Activated CD4-positive, CD25-positive, alpha-beta regulatory T cell treated with anti-CD3 and anti-CD28 coated beads, Interleukin-2, amount 50 U/mL, for 24 hours (primary cell): ENCODE measurements around the gene SNX13.
A peak's percentile ranks its signal among the peaks of the same experiment; 100 is the strongest.

Experiments
- ATAC-seq, 2 donors: fragments of 150-1000 bp; cut with Tn5 transposase; one replicate each; pipeline ENCODE4 v1.10.0; 2021; ENCODE audit warnings: mild to moderate bottlenecking in 1 of 2, moderate library complexity in 1 of 2

The SNX13 gene, protein sequence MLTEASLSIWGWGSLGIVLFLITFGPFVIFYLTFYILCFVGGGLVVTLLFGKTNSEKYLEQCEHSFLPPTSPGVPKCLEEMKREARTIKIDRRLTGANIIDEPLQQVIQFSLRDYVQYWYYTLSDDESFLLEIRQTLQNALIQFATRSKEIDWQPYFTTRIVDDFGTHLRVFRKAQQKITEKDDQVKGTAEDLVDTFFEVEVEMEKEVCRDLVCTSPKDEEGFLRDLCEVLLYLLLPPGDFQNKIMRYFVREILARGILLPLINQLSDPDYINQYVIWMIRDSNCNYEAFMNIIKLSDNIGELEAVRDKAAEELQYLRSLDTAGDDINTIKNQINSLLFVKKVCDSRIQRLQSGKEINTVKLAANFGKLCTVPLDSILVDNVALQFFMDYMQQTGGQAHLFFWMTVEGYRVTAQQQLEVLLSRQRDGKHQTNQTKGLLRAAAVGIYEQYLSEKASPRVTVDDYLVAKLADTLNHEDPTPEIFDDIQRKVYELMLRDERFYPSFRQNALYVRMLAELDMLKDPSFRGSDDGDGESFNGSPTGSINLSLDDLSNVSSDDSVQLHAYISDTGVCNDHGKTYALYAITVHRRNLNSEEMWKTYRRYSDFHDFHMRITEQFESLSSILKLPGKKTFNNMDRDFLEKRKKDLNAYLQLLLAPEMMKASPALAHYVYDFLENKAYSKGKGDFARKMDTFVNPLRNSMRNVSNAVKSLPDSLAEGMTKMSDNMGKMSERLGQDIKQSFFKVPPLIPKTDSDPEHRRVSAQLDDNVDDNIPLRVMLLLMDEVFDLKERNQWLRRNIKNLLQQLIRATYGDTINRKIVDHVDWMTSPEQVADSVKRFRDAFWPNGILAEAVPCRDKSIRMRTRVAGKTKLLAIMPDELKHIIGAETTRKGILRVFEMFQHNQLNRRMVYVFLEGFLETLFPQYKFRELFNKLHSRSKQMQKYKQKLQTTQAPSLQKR

DNA sequence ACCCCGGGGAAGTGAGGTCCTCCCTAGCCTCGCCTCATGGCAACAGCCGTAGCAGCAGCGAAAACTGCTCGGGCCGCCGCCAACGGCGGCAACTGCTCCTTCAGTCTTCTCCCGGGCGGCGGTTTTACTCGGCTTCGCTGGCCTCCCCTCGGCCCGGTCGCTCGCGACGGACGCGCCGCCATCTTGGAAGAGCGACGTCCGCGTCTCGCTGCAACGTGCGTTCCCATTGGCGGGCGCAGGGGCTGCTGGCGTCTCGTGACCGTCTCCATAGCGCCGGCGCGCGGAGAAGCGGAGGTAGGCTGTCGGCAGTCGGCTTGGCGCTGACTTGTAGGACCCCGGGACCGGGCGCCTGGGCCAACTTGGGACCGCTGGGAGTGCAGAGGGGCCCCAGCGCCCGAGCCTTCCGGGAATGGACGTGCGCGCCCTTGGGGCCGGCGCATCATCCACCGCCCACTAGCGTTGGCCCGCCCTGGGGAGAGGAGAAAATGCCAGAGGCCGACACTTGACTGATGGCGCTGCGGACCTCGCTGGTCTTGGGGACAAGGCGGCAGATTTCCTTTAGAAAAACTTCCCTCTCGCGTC lies at the start of gene SNX13:
TSS of gene SNX13 (minus strand) at position 193 of the 582 bp plus-strand sequence. CDS start 199 bp downstream, outside the sequence.
- ATAC-seq: peak; percentile 94 to 95

- ATAC-seq: no peak
Measured at GRCh38 chr7:17989546-17989945, 49.3 kb upstream of the SNX13 start.

GRCh38 chr7:17988858-17989257 lies 48.6 kb upstream of the SNX13 start:
- no peak for ATAC-seq

DNA sequence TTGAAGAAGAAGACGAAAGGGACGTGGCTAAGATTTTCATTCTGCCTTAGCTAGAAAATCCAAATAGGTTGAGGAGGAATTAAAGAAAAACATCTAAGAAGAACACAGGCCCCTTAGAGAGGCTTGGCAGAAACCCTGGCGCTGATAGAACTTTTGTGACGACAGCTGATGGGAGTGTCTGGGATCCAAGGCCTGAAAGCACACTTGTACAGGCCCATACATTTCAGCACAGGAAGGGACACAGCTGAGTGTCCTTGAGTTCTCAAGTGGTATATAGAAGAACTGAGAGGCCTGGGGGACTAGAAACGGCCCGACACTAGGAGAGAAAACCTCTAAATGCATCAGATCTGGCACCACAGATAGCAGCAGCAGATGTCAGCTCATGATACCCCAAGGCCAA lies 47.8 kb upstream of the SNX13 start:
- no peak for ATAC-seq

DNA sequence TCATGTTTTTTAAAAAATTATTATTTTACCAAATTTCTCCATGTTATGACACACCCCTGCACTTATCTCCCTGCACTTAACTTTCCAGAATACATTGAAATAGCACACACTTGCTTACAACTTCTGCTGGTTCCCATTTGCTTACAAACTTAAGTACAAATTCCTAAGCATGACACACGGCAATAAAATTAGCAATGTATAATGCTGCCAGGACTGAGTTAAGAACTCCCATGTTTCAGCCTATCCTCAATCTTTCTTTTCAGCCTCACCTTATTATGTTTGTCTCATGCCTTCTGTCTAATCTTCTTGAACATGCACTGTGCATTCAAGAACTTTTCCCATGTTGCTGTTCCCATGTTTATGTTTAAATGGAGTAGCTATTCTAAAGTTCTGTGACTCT lies 46.6 kb upstream of the SNX13 start:
- no peak for ATAC-seq

DNA sequence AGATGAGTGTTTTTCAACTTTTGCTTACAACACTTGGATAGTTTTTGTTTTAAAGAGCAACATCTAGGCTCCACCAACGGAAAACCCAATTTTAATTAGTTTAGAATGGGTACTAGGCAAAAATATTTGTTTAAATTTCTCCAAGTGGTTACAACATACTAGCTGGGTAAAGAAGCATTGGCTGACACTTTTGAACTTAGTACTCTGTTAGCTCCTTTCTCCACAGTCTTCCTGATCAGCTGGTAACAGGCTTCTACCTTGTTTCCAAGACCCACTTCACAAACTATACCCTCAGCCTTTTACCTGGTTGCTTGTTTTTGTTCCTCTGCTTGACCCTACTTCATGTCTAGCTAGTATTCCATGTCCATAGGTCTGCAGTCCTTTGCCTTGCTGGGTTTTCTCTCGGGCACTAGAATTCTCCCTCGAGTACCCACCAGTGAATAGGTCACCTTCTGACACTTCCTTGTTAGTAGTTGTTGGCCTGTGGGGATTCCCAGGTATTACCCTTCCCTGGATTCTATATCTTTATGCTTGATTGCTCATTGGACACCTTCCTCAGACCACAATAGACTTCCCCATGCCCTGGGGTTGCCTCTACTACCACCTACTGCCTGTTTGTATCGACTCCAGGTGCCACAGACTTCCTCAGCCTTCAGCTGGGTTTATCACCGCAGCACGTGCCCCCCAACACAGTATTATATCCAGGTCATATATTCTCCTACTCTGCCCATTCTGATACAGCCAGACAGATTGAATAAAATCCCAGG lies 45.4 kb upstream of the SNX13 start:
- ATAC-seq: no peak

GRCh38 chr7:17984288-17984687 lies 44.0 kb upstream of the SNX13 start:
- ATAC-seq: no peak

- ATAC-seq: no peak
Measured at GRCh38 chr7:17983221-17984062, 43.1 kb upstream of the SNX13 start.

- ATAC-seq: no peak
Measured at GRCh38 chr7:17976952-17977351, 36.7 kb upstream of the SNX13 start.

DNA sequence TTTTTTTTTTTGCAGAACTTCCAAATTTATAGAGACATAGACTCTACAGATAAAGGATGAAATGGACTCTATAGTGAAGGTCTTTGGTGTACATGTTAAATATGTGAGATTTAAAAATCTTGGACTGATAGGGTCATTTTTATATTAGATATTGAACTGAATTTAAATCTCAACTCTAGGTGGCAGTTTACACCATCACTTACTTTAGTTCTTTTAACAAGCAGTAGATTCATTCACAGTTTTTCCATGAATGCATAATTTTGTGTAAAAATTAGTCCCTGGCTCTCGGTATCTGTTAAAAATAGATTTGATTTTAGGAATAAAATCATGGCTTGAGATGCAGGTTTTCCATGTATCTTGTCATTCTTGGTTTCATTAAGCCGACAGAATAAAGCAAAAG lies 31.1 kb upstream of the SNX13 start:
- no peak for ATAC-seq

DNA sequence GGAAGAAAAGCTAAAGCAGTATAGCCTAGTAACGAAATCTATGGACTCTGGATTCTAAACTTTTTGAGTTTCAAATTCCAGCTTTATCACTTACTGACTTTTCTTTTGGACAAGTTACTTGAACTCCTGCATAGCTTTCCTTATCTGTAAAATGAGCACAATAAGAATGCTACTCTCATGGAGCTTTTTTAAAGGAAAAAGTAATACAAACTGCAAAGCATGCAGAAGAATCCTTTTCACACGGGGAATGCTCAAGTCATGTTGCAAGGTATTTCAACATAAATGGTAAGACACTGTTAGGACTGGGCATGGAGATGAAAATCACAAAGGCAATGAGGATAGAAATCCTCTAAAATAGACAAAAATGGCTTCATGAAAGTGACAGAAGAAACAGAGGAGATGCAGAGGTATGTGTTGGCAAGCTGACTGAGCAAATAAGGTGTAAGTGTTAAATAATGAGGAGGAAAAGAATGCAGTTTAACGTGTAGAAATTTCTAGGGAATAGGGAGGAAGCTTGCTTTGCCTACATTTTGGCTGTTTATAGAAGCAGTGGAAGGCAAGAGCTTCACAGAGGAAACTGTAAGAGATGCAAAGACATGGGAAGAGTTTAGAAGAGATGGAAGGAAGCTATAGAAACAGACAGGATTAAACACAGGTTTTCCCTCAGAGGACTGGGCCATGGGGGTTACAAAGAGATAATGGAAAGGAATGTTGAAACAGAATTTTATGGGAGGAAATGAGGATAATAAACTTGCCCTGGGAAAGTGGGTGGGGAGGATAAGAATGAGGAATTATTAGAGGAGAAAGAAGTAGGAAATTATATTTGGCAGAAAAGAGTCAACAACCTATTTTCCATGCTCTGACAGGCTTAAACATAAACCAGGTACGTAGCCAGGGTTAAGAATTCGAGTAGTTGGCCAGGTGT lies 28.8 kb upstream of the SNX13 start:
- ATAC-seq: no peak

GRCh38 chr7:17966706-17967105 lies 26.4 kb upstream of the SNX13 start:
- ATAC-seq: no peak

DNA sequence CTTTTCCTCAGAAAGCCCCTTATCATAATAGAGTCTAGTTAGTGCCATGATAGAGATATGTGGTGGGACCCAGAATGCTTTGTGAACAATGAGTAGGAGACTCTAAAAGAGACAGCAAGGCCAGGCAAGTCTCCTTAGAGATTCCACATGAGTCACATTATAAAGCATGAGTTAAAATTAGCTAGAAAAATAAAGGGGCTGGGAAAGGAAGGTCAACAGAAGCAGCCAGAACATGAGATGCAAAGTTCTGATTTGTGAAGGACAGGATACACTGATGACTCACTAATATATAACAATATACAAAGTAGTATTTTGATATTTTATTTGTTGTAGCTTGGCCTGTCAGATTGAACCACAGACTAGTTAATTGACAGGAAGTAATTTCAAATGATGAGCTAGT lies 25.3 kb upstream of the SNX13 start:
- no peak for ATAC-seq

GRCh38 chr7:17963281-17963680 lies 23.0 kb upstream of the SNX13 start:
- no peak for ATAC-seq

DNA sequence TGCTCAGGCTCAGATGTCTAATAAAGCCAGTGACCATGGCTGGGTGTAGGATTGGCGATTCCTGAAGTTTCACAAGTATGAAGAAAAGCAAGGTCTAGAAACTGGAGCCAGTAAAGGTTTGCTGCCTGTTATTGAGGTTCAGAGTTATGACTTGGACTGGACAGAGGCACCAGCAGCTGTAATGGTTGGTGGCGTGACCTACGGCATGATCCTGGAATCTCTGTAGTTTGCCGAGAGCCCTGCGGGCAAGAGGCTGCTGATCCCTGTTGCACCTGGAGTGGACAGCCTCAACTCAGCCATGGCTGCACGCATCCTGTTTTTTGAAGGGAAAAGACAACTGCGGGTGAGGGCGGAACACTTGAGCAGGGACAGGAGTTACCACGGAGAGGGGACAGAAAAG lies 22.4 kb upstream of the SNX13 start:
- no peak for ATAC-seq

DNA sequence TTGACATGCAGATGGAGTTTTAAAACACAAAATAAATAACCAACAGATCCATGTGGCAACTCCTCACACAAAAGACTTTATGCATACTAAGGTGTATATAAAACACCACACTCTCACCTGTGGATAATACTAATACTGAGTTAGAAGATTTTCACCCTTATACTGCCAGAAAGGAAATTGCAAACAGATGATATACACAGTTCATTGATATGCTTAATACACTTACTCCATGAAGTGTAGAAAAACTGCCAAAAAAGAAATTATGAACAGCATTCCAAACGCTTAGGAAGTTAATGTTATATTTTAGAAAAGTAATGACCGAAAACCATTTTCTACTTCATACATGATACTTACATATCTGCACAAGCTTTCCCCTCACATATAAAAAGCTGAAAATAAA lies 17.6 kb upstream of the SNX13 start:
- ATAC-seq: no peak

DNA sequence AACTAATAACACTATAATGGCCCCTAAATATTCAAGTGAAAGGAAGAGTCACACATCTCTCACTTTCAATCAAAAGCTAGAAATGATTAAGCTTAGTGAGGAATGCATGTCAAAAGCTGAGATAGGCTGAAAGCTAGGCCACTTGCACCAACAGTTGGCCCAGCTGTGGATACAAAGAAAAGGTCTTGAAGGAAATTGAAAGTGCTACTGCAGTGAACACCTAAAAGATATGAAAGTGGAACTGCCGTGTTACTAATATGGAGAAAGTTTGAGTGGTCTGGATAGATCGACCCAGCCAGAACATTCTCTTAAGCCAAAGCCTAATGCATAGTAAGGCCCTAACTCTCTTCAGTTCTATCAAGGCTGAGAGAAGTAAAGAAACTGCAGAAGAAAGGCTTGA lies 12.1 kb upstream of the SNX13 start:
- ATAC-seq: peak; percentile 90 to 94

DNA sequence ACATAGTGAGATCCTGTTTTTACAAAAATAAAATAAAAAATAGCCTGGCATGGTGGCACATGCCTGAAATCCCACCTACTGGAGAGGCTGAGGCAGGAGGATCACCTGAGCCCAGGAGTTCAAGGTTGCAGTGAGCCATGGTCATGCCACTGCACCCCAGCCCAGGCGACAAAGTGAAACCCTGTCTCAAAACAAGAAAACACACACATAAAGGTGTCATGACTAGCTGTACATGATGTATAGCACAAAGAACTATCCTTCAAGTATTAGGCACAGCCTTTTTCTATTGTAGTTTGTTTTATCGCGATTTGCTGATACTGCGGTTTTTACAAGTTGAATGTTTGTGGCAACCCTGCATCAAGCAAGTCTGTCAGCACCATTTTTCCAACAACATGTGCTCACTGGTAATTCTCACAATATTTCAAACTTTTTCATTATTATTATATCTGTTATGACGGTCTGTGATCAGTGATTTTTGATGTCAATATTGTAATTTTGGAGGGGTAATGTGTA lies 11.5 kb upstream of the SNX13 start:
- no peak for ATAC-seq

DNA sequence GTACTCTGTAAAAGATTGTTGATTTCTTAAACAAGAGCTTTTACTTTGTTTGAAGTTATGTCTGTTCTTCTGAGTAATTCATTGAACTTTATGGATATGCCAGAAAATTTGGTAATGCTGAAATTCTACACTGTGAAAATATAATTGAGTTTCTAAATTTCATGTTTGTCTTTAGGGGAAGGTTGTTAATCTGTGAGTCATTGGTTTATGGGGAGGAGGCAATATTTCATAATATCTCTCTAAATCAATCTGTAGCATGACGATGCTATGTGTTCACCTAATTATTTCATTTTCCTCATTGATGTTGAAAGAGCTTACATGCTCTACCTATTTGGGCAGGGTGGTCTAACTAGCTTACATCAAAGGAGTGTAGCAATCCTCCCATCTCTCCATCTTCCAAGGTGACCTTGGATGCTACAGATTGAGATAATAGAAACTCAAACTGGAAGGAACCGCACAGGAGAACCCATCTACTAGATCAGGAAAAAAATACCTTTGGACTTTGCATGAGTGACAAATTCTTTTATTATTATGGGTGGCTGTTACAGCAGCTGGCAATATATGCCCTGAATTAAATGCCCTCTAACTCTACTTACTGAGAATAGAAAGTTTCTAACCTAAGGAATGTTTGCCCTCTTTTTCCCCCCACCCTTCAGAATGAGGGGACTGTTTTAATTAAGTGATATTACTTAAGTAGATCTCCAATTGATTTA lies 8.4 kb upstream of the SNX13 start:
- ATAC-seq: no peak

DNA sequence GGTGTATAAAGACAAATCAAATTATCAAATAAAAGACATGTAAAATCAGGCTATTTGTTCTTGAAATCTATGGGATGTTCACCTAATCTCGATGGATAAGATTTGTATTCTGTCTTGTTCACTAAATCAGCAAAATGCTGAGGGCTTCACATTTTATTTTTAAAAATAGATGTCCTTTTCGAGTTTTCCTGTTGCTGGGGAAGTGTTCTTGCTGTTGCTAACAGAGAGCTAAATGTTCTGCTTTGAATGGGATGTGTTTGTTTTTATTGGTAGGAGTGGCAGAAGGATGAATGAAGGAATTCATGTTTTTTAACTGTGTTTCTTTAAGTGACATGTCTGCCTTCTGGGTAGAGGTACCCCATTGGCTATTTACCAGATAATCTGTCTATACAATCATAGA lies 7.3 kb upstream of the SNX13 start:
- ATAC-seq: no peak
